HEK293 (cell line): ENCODE results near the gene MED13L.

ENCODE experiments used
- CTCF ChIP-seq: fragments of 450-650 bp; formaldehyde crosslinking; IDR thresholded peaks from 2 replicates; pipeline ENCODE4 v1.5.1; 2016; ENCODE audit warnings: missing biosample characterization, missing genetic modification characterization
- HIC1 ChIP-seq: fragments of 450-650 bp; formaldehyde crosslinking; IDR thresholded peaks from 2 replicates; pipeline ENCODE4 v1.5.1; 2016; ENCODE audit warnings: missing biosample characterization, missing genetic modification characterization
- KLF10 ChIP-seq: fragments of 450-650 bp; IDR thresholded peaks from 2 replicates; pipeline ENCODE4 v1.5.1; 2018; ENCODE audit warnings: missing biosample characterization, mild to moderate bottlenecking, missing genetic modification characterization
- ZNF146 ChIP-seq: fragments of 450-650 bp; formaldehyde crosslinking; IDR thresholded peaks from 2 replicates; pipeline ENCODE4 v1.5.1; 2016; ENCODE audit warnings: missing biosample characterization, missing genetic modification characterization
- ZNF324 ChIP-seq: fragments of 450-650 bp; formaldehyde crosslinking; IDR thresholded peaks from 2 replicates; pipeline ENCODE4 v1.5.1; 2016; ENCODE audit warnings: missing biosample characterization, missing genetic modification characterization
- ZNF558 ChIP-seq: fragments of 450-650 bp; formaldehyde crosslinking; IDR thresholded peaks from 2 replicates; pipeline ENCODE4 v1.5.1; 2016; ENCODE audit warnings: missing biosample characterization, missing genetic modification characterization
- ZNF692 ChIP-seq: fragments of 450-650 bp; formaldehyde crosslinking; IDR thresholded peaks from 2 replicates; pipeline ENCODE4 v1.5.1; 2016; ENCODE audit warnings: missing biosample characterization, missing genetic modification characterization
- ZNF792 ChIP-seq: fragments of 450-650 bp; formaldehyde crosslinking; IDR thresholded peaks from 2 replicates; pipeline ENCODE4 v1.5.1; 2016; ENCODE audit warnings: missing biosample characterization, missing genetic modification characterization
- TF ChIP-seq, protein P1 (sequence below): fragments of 450-650 bp; IDR thresholded peaks from 2 replicates; pipeline ENCODE4 v1.5.1; 2018; ENCODE audit warnings: missing biosample characterization, mild to moderate bottlenecking, missing genetic modification characterization

DNA sequence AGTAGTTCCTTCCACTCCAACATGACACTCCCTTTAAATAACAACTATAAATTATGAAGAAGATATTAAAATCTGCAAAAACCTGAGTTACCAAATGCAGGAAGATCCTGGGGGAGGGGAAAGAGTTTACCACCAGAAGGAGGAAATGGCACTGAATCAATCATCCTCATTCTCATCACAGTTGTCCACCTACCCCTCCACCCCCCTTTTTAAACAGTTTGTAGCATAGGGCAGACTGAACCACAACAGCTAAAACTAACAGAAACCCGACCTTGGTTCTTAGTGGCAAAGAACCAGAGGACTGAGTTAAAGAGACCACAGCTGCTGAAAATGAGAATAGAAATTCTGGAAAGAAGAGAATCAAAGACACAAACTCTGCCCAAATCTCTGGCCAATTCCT lies 189.5 kb downstream of the MED13L start:
- TF ChIP-seq ZNF692, result no peak
- no peak for TF ChIP-seq CTCF
- no peak for TF ChIP-seq ZNF324 (tag by site-specific recombination)
- TF ChIP-seq ZNF558, result no peak
- no peak for TF ChIP-seq ZNF146 (tag by site-specific recombination)
- TF ChIP-seq ZNF792, result no peak
- no peak for TF ChIP-seq HIC1 (tag by site-specific recombination)
- TF ChIP-seq, protein P1, sequence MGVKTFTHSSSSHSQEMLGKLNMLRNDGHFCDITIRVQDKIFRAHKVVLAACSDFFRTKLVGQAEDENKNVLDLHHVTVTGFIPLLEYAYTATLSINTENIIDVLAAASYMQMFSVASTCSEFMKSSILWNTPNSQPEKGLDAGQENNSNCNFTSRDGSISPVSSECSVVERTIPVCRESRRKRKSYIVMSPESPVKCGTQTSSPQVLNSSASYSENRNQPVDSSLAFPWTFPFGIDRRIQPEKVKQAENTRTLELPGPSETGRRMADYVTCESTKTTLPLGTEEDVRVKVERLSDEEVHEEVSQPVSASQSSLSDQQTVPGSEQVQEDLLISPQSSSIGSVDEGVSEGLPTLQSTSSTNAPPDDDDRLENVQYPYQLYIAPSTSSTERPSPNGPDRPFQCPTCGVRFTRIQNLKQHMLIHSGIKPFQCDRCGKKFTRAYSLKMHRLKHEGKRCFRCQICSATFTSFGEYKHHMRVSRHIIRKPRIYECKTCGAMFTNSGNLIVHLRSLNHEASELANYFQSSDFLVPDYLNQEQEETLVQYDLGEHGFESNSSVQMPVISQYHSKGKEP, result no peak
- TF ChIP-seq KLF10 (tag by site-specific recombination), result no peak
